ENCODE results near the gene TMEM109.

- TF ChIP-seq CHD2 (IDR thresholded peaks at IDR 0.05; ENCODE audit: low read length, partially characterized antibody) (no peak), CTCF (IDR thresholded peaks at IDR 0.05) (no peak), RAD21 (conservative IDR thresholded peaks at IDR 0.05 in 1 of 2, IDR thresholded peaks at IDR 0.05 in 1 of 2) (no peak), POLR2AphosphoS2 (conservative IDR thresholded peaks at IDR 0.05; ENCODE audit: low read length) (no peak), NR3C1 (IDR thresholded peaks at IDR 0.05) (no peak), POLR2A (IDR thresholded peaks at IDR 0.05; ENCODE audit: low read length) (no peak), EP300 (IDR thresholded peaks at IDR 0.05) (no peak), EHF (CRISPR knock-in tag; IDR thresholded peaks at IDR 0.05) (no peak), SMC3 (IDR thresholded peaks at IDR 0.05) (no peak)
These were observed 46.8 kb upstream of the TMEM109 start, which contains the start of gene ZP1 for GRCh38 chr11:60866911-60867870.
